ENCODE results near the gene RAB3D.

Gene RAB3D

DNA sequence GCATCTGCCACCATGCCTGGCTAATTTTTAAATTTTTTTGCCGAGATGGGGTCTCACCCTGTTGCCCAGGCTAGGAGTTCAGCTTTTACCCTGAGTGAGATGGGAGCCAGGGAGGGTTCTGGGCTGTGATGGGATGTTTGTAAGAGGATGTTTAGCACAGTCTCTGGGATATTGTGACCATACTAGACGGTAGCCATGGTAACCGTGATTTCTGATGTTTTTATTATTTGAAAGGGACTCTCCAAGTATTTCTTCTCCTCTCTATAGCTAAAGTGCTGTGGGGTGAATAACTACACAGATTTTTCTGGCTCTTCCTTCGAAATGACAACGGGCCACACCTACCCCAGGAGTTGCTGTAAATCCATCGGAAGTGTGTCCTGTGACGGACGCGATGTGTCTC, 33.1 kb downstream of the RAB3D start:
- Histone ChIP-seq H3K79me2 (ENCODE audit: insufficient read depth, low read length) (no peaks in the 10 kb centered on the region), H3K27me3 (ENCODE audit: low read length) (no peaks in the 10 kb centered on the region)
- TF ChIP-seq, protein P1, sequence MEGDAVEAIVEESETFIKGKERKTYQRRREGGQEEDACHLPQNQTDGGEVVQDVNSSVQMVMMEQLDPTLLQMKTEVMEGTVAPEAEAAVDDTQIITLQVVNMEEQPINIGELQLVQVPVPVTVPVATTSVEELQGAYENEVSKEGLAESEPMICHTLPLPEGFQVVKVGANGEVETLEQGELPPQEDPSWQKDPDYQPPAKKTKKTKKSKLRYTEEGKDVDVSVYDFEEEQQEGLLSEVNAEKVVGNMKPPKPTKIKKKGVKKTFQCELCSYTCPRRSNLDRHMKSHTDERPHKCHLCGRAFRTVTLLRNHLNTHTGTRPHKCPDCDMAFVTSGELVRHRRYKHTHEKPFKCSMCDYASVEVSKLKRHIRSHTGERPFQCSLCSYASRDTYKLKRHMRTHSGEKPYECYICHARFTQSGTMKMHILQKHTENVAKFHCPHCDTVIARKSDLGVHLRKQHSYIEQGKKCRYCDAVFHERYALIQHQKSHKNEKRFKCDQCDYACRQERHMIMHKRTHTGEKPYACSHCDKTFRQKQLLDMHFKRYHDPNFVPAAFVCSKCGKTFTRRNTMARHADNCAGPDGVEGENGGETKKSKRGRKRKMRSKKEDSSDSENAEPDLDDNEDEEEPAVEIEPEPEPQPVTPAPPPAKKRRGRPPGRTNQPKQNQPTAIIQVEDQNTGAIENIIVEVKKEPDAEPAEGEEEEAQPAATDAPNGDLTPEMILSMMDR (IDR thresholded peaks at IDR 0.05; ENCODE audit: insufficient read depth, low read length, poor library complexity, severe bottlenecking), result no peak
- no peak for TF ChIP-seq EZH2phosphoT487 (conservative IDR thresholded peaks at IDR 0.05; ENCODE audit: low read length)

DNA sequence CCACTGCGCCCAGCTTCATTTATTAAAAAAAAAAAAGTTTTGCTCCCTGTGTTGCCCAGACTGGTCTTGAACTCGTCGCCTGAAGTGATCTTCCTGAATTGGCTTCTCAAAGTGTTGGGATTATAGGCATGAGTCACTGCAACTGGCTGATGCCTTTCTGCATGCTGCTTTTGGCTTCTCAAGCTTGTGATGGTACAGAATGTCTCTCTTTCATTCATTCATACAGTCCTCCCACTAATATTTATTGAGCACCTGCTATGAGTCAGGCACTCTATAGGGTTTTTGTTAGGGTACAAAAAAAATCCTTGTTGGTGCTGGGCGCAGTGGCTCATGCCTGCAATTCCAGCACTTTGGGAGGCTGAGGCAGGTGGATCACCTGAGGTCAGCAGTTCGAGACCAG, 34.5 kb downstream of the RAB3D start:
- H3K9me2 ChIP-seq (replicated peaks; ENCODE audit: insufficient read depth, low read length), result no peaks in the 10 kb centered on the region
- H3K9me3 ChIP-seq (ENCODE audit: insufficient read depth, low read length), result no peaks in the 10 kb centered on the region
- H3F3A ChIP-seq (ENCODE audit: insufficient read depth), result no peaks in the 10 kb centered on the region
- no peaks in the 10 kb centered on the region for H4K20me1 ChIP-seq (ENCODE audit: low read depth, low read length)
- H3K79me2 ChIP-seq (ENCODE audit: insufficient read depth, low read length), result no peaks in the 10 kb centered on the region
- TF ChIP-seq, protein P1 (IDR thresholded peaks at IDR 0.05; ENCODE audit: insufficient read depth, low read length, poor library complexity, severe bottlenecking), result no peak
- H3K4me2 ChIP-seq (ENCODE audit: low read depth, low read length, poor library complexity, severe bottlenecking), result no peak overlapping the region
- no peak overlapping the region for H3K27ac ChIP-seq (ENCODE audit: low read depth, low read length)
- no peak overlapping the region for H3K9ac ChIP-seq (ENCODE audit: low read length)
- no peaks in the 10 kb centered on the region for H3K27me3 ChIP-seq (ENCODE audit: low read length)
- no peak overlapping the region for H2AFZ ChIP-seq (ENCODE audit: low read depth, low read length, severe bottlenecking)
- no peaks in the 10 kb centered on the region for H3K36me3 ChIP-seq (ENCODE audit: low read length)
- H3K4me3 ChIP-seq (ENCODE audit: insufficient read depth, low read length, poor library complexity, severe bottlenecking), result no peak overlapping the region

More for the DNA sequence above, 33.1 kb downstream of the RAB3D start:
- H4K20me1 ChIP-seq (ENCODE audit: low read depth, low read length), result no peaks in the 10 kb centered on the region
- H3K27ac ChIP-seq (ENCODE audit: low read depth, low read length), result no peak overlapping the region
- H3K9me2 ChIP-seq (replicated peaks; ENCODE audit: insufficient read depth, low read length), result no peaks in the 10 kb centered on the region
- no peaks in the 10 kb centered on the region for H3F3A ChIP-seq (ENCODE audit: insufficient read depth)
- H2AFZ ChIP-seq (ENCODE audit: low read depth, low read length, severe bottlenecking), result no peak overlapping the region
- H3K4me2 ChIP-seq (ENCODE audit: low read depth, low read length, poor library complexity, severe bottlenecking), result no peak overlapping the region
- no peak overlapping the region for H3K4me3 ChIP-seq (ENCODE audit: insufficient read depth, low read length, poor library complexity, severe bottlenecking)
- H3K36me3 ChIP-seq (ENCODE audit: low read length), result no peaks in the 10 kb centered on the region
- no peak overlapping the region for H3K9ac ChIP-seq (ENCODE audit: low read length)
- H3K9me3 ChIP-seq (ENCODE audit: insufficient read depth, low read length), result no peaks in the 10 kb centered on the region

DNA sequence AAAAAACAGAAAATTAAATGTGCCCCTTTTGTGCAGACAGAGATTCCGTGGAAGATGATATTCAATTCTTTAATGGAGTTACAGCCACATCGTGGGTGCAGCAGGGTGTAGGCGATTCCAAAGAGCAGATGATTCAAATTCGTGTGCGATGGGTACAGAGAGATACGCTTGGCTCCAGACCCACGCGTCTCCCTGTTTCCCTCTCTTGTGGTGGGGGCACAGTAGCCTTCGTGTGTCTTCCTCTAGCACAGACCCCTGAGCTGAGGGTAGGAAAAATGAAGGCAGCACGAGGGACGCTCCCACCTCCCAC, 38.7 kb downstream of the RAB3D start:
- no peaks in the 10 kb centered on the region for H3K79me2 ChIP-seq (ENCODE audit: insufficient read depth, low read length)
- no peak overlapping the region for H3K9ac ChIP-seq (ENCODE audit: low read length)
- H3K9me3 ChIP-seq (ENCODE audit: insufficient read depth, low read length), result no peaks in the 10 kb centered on the region
- H3F3A ChIP-seq (ENCODE audit: insufficient read depth), result no peaks in the 10 kb centered on the region
- no peaks in the 10 kb centered on the region for H3K9me2 ChIP-seq (replicated peaks; ENCODE audit: insufficient read depth, low read length)
- H3K27me3 ChIP-seq (ENCODE audit: low read length), result no peaks in the 10 kb centered on the region
- no peaks in the 10 kb centered on the region for H4K20me1 ChIP-seq (ENCODE audit: low read depth, low read length)
- no peak overlapping the region for H3K27ac ChIP-seq (ENCODE audit: low read depth, low read length)
- no peak overlapping the region for H2AFZ ChIP-seq (ENCODE audit: low read depth, low read length, severe bottlenecking)
- TF ChIP-seq EZH2phosphoT487 (conservative IDR thresholded peaks at IDR 0.05; ENCODE audit: low read length), result no peak
- TF ChIP-seq, protein P1 (IDR thresholded peaks at IDR 0.05; ENCODE audit: insufficient read depth, low read length, poor library complexity, severe bottlenecking), result no peak
- no peak overlapping the region for H3K4me3 ChIP-seq (ENCODE audit: insufficient read depth, low read length, poor library complexity, severe bottlenecking)
- H3K4me2 ChIP-seq (ENCODE audit: low read depth, low read length, poor library complexity, severe bottlenecking), result no peak overlapping the region
- no peaks in the 10 kb centered on the region for H3K36me3 ChIP-seq (ENCODE audit: low read length)

Measured in SU-DHL-6 (cell line).